Right lobe of liver (tissue), 4 donors: Measurements from ENCODE around the gene RBM39.

Experiments used
- POLR2A ChIP-seq: fragments of 450-650 bp; IDR thresholded peaks from one replicate; pipeline ENCODE4 v1.6.1; 2017; ENCODE audit warnings: antibody characterized with exemption, mild to moderate bottlenecking
- TF ChIP-seq, protein P1 (sequence below), 4 donors: fragments of 200-600 bp in 3 of 4; fragments of 450-650 bp in 1 of 4; IDR thresholded peaks; one replicate each; pipeline versions ENCODE4 v1.5.1 to v1.8.0; 2016 to 2022; ENCODE audit warnings: antibody characterized with exemption in 4 of 4, mild to moderate bottlenecking in 2 of 4
- donor health status: DM: no; HTN: no; CAD: no.
- donor health status: DM: no; HTN: no; CAD: no.
- donor health status: DM: no; HTN: yes; CAD: no.

- TF ChIP-seq, protein P1, sequence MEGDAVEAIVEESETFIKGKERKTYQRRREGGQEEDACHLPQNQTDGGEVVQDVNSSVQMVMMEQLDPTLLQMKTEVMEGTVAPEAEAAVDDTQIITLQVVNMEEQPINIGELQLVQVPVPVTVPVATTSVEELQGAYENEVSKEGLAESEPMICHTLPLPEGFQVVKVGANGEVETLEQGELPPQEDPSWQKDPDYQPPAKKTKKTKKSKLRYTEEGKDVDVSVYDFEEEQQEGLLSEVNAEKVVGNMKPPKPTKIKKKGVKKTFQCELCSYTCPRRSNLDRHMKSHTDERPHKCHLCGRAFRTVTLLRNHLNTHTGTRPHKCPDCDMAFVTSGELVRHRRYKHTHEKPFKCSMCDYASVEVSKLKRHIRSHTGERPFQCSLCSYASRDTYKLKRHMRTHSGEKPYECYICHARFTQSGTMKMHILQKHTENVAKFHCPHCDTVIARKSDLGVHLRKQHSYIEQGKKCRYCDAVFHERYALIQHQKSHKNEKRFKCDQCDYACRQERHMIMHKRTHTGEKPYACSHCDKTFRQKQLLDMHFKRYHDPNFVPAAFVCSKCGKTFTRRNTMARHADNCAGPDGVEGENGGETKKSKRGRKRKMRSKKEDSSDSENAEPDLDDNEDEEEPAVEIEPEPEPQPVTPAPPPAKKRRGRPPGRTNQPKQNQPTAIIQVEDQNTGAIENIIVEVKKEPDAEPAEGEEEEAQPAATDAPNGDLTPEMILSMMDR (IDR thresholded peaks at IDR 0.05), result no peak
- TF ChIP-seq POLR2A, result no peak
These were observed 61.4 kb downstream of the RBM39 start for GRCh38 chr20:35680452-35681183.
